GM23248 (cell line): ENCODE data around the gene TREX2.

Experiments
- EZH2 ChIP-seq: fragments of 200-600 bp; sonication (generic); IDR thresholded peaks from 2 replicates; pipeline ENCODE4 v1.6.1; 2018; ENCODE audit warnings: antibody characterized with exemption, mild to moderate bottlenecking; ENCODE audit not compliant: insufficient read depth, poor library complexity, severe bottlenecking
- EZH2phosphoT487 ChIP-seq: fragments of 200-600 bp; sonication (generic); IDR thresholded peaks from 2 replicates; pipeline ENCODE4 v1.6.1; 2018; ENCODE audit warnings: antibody characterized with exemption, moderate library complexity, mild to moderate bottlenecking, low read depth; ENCODE audit not compliant: insufficient read depth

- TF ChIP-seq EZH2phosphoT487 (no peak), EZH2 (no peak)
Measured at GRCh38 chrX:153408871-153409351, 36.9 kb downstream of the TREX2 start.
